Measurements from ENCODE around the gene ARHGEF33. TPM values are rescaled to one million over a fixed set of nuclear protein-coding genes. Genes with fewer than 3 reads are reported as not detected.

ARHGEF33 gene
- total RNA-seq, 1 experiment from 2014 or later = 0.30 TPM

GRCh38 chr2:38948995-38949394, 59.3 kb downstream of the ARHGEF33 start:
- BruUV-seq (replicated peaks) = no TSS peak
- H3K4me2 ChIP-seq (ENCODE audit: low read length) = no peak overlapping the region
- no peaks in the 10 kb centered on the region for H3K79me2 ChIP-seq (ENCODE audit: insufficient read depth, low read length)
- RAD21 ChIA-PET (ENCODE audit: low non-redundant PET in 1 of 2, low total read pairs in 2 of 2, uncharacterized antibody in 2 of 2, unreplicated experiment in 2 of 2) = interaction anchor here in 1 of 2 experiments (0.6 kb wide), 1 partner anchor 13 kb away, joined by 3 read pairs; no protein-coding TSS in a partner anchor
- no peaks in the 10 kb centered on the region for H3K9me3 ChIP-seq (ENCODE audit: control insufficient read depth in 1 of 2, insufficient read depth in 1 of 2, low read depth in 1 of 2, low read length in 2 of 2)
- no peak overlapping the region for H3K27ac ChIP-seq (ENCODE audit: low read depth, low read length)
- no peak overlapping the region for H3K4me3 ChIP-seq (replicated peaks in 1 of 2; ENCODE audit: low read depth in 1 of 2, low read length in 2 of 2)
- intact Hi-C loops (cut with micrococcal nuclease) = no loop called here
- TF ChIP-seq ELF1 (IDR thresholded peaks at IDR 0.05; ENCODE audit: borderline replicate concordance, low read depth) (no peak), EZH2phosphoT487 (IDR thresholded peaks at IDR 0.05; ENCODE audit: borderline replicate concordance) (no peak), REST (IDR thresholded peaks at IDR 0.05; ENCODE audit: low read depth) (no peak), JUND (IDR thresholded peaks at IDR 0.05) (no peak), CBX3 (IDR thresholded peaks at IDR 0.05; ENCODE audit: low read depth) (no peak), TCF7L2 (IDR thresholded peaks at IDR 0.05; ENCODE audit: borderline replicate concordance, extremely low read depth, insufficient read depth, insufficient read length) (no peak), YY1 (IDR thresholded peaks at IDR 0.05; ENCODE audit: extremely low read depth, insufficient replicate concordance, low read depth, low read length) (no peak), FOSL1 (IDR thresholded peaks at IDR 0.05; ENCODE audit: low read depth) (no peak), POLR2A (IDR thresholded peaks at IDR 0.05; ENCODE audit: borderline replicate concordance, extremely low read depth, insufficient read depth, insufficient read length) (no peak)
- no peak overlapping the region for H2AFZ ChIP-seq (ENCODE audit: low read depth, low read length, poor library complexity, severe bottlenecking)
- no peaks in the 10 kb centered on the region for H4K20me1 ChIP-seq (ENCODE audit: insufficient read depth)
- no peaks in the 10 kb centered on the region for H3K36me3 ChIP-seq (ENCODE audit: control insufficient read depth in 1 of 2, insufficient read depth in 2 of 2, low read length in 2 of 2)
- POLR2A ChIA-PET = no interaction called here
- H3K27me3 ChIP-seq (ENCODE audit: insufficient read depth, low read length) = no peaks in the 10 kb centered on the region
- DNase-seq (ENCODE audit: low read depth, low spot score) (no peak), ATAC-seq (no peak)
- no peaks in the 10 kb centered on the region for H3K9me2 ChIP-seq (ENCODE audit: insufficient read depth)
- H3K4me1 ChIP-seq (ENCODE audit: control insufficient read depth in 1 of 2, insufficient read depth in 2 of 2, low read length in 2 of 2) = peaks cover 15 to 28% of the 10 kb centered on the region in 2 experiments
- no peak overlapping the region for H3K9ac ChIP-seq (ENCODE audit: low read length)
- CTCF ChIA-PET = interaction anchor here (1.2 kb wide), 1 partner anchor 280 kb away, joined by 3 read pairs; no protein-coding TSS in a partner anchor

Measured in HCT116 (cell line).